GM10248 (cell line): Measurements from ENCODE around the gene KCNQ2.

Source experiments
- CTCF ChIA-PET: fragments of 300-600 bp; sonication (Branson Sonifier 250); formaldehyde crosslinking; extraction: SDS; loops from one replicate; lab custom pipeline; 2021; ENCODE audit warnings: antibody characterized with exemption; lab: Yijun Ruan, JAX
- POLR2A ChIA-PET: fragments of 350-650 bp; sonication (Branson Sonifier 250); formaldehyde crosslinking; extraction: SDS; loops from one replicate; lab custom pipeline; 2020; ENCODE audit warnings: antibody characterized with exemption; lab: Yijun Ruan, JAX
- DNase-seq: peaks from one replicate; pipeline ENCODE4 v3.0.0; 2012; ENCODE audit errors: extremely low spot score
- TF ChIP-seq, protein P1 (sequence below): IDR thresholded peaks from 2 replicates; pipeline ENCODE4 v1.5.1; 2012; ENCODE audit warnings: mild to moderate bottlenecking, low read depth; ENCODE audit errors: extremely low read depth, missing control alignments, control extremely low read depth

KCNQ2 gene

DNA sequence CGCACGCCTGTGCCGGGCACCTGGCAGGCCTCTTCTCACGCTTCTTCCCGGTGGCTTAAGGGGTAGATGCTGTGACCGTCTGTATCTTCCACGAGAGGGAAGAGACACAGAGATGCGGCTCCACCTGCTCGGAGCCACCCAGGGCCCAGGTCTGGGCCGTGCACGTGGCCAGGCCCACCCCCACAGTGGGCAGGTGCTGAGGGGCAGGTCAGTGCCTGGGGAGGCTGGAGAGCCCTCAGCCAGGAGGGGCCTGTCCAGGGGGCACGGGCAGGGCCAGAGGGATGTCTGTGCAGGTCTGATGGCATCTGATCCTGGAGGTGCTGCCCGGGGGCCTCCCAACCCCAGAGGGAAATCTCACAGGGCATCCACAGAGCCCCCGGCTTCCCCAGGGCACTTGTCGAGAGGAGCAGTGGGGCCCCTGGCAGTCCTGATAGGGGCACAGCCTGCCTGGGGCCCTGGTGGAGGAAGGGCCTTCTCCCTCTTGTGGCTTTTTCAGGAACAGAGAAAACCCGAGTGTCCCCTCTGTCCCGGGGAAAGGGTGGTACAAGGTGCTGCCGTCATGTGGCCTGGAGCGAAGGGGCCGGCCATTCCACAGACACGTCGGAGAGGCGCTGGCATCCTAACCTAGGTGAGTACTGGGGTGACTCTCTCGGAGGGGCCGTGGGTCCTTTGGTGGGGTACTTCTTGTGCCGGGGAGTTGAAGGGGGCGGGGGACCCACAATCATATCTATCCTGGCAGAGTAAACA lies 61.1 kb downstream of the KCNQ2 start:
- POLR2A ChIA-PET = no interaction called here
- CTCF ChIA-PET = no interaction called here
- TF ChIP-seq, protein P1, sequence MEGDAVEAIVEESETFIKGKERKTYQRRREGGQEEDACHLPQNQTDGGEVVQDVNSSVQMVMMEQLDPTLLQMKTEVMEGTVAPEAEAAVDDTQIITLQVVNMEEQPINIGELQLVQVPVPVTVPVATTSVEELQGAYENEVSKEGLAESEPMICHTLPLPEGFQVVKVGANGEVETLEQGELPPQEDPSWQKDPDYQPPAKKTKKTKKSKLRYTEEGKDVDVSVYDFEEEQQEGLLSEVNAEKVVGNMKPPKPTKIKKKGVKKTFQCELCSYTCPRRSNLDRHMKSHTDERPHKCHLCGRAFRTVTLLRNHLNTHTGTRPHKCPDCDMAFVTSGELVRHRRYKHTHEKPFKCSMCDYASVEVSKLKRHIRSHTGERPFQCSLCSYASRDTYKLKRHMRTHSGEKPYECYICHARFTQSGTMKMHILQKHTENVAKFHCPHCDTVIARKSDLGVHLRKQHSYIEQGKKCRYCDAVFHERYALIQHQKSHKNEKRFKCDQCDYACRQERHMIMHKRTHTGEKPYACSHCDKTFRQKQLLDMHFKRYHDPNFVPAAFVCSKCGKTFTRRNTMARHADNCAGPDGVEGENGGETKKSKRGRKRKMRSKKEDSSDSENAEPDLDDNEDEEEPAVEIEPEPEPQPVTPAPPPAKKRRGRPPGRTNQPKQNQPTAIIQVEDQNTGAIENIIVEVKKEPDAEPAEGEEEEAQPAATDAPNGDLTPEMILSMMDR = no peak
- no peak for DNase-seq

DNA sequence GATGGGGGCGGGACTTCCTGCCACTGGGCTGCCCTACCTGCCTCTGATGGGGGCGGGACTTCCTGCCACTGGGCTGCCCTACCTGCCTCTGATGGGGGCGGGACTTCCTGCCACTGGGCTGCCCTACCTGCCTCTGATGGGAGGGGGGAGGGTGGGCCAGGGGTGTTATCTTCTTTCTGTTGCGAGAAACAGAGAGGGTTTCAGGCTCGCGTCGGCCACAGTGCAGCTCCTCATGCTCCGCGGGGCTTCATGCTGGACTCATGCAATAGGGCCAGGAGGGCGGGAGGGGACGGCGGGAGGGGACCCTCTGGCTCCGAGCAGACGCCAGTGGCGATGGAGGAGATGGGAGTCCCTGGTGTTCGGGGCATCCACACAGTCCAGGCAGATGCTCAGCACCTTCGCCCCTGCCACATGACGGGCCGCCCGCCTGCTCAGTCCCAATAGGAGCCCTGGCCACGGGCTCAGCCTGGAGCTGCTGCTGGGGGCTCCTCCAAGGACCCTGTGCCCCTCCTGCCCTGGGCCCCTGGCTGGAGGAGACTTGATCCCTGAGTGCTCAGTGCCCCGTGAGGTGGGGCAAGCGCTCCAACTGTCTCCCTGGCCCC lies 62.5 kb downstream of the KCNQ2 start:
- no peak for DNase-seq
- POLR2A ChIA-PET = no interaction called here

DNA sequence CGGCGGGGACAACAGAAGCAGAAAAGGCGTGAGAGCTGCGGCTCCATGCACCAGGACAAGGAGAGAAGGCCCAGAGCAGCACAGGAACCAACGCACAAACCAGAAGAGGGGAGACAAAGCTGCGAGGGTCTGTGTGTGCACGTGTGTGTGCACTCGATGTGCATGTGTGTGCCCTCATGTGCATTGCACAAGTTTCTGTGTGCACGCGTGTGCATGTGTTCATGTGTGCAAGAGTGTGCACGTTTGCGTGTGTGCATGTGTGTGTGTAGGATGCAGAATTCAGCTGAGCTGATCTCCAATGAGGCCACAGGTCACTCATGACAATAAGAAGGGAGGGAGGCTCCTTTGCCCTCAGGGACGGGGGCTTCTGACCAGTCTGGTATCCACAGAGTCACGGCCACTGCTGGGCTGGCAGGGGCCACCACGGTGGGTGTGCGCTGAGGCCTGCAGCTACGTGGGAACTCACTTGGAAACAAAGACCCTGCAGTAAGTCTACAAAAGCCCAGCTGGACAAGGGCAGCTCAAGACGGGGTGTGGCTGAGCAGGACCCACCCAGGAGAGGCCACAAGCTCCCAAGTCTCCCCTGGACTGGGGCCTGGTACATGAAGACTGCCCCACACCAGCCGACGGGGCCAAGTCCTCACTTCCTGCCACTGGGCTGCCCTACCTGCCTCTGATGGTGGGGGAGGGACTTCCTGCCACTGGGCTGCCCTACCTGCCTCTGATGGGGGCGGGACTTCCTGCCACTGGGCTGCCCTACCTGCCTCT lies 63.2 kb downstream of the KCNQ2 start:
- TF ChIP-seq, protein P1 = no peak
- CTCF ChIA-PET = interaction anchor here (1.5 kb wide), 1 partner anchor 100 kb away, joined by 5 read pairs; no protein-coding TSS in a partner anchor
- POLR2A ChIA-PET = no interaction called here
- no peak for DNase-seq

More for the DNA sequence above, 62.5 kb downstream of the KCNQ2 start:
- TF ChIP-seq, protein P1 = no peak
- CTCF ChIA-PET = interaction anchor here (1.5 kb wide), 1 partner anchor 101 kb away, joined by 5 read pairs; no protein-coding TSS in a partner anchor

DNA sequence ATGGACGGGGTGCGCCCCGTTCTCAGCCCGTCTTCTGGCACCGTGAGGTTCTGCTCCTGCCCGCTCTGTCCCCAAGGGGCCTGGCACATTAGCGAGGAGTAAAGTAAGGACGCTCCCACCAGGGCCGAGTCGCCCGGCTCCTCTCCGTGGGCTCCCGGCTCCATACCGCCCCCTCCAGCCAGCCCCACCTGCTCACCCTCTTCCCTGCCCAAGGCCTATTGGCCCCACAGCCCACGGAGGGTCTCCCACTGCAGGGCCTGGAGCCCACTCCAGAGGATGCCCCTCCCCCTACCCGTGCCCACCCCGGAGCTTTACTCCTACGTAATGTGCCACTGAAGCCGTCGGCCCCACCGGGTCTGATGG lies 63.8 kb downstream of the KCNQ2 start:
- DNase-seq = no peak
- CTCF ChIA-PET = no interaction called here
- TF ChIP-seq, protein P1 = no peak
- POLR2A ChIA-PET = no interaction called here

DNA sequence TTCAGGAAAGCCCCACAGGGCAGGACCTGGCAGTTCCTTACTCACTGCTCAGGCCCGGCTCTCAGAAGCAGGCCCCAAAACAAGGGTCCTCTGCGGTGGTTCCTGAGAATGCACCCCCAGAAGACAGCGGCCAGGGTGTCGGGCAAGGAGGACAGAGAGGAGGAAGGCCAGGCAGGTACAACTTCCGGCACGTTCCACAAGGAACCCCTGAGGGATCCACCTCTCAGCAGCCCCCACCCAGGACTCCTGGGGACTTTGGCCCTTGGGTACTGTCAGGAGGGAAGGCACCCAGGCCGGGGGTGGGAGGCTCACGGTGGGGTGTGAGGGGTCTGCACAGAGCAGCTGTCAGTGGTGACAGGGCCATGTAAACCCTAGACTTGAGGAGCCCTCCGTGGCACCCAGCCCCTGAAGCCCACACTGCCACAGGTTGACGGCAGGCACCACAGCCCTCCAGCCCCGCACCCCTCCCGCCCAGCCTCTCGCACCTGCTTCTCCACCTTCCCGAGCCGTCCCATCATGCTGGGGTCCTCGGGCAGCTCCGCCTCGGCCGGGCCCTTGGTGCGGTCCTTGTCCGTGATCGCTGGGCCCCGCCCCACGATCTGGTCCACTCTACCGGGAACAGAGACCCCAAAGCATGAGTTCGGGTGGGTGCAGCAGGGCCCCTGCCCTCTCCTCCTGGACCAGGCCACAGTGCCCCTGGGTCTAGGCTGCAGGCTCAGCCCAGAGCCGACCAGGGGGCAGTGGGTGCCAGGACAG lies 64.3 kb downstream of the KCNQ2 start:
- ChIA-PET CTCF (no interaction called here), POLR2A (no interaction called here)
- TF ChIP-seq, protein P1 = no peak

More for the DNA sequence above, 64.3 kb downstream of the KCNQ2 start:
- DNase-seq = no peak
